ENCODE data around the gene IL12RB1. TPM values are rescaled to one million over a fixed set of nuclear protein-coding genes. Genes with fewer than 3 reads are reported as not detected.

The IL12RB1 gene
- total and polyA plus RNA-seq, 2 of the 13 experiments (the other 11 are each of a cell fraction or from before 2014, with no cell fraction given), result 0.03 to 0.04 TPM

DNA sequence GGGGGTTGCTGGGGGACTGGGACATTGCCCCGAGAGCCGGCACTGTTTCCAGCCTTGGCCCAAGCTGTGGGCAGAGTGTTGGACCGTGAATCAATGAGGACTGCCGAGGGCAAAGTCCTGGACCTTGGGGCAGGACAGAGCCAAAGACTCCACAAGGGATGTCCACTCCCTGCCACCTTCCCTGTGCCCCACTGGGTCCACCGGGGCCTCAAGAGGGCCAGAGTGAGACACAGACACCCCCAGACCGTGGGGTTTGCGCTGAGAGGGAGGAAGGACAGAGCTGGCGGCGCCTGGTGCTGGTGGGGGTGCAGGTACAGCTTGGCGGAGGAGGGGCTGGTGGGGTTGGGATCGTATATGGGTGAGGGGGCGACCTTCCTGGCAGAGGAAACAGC lies 22.6 kb upstream of the IL12RB1 start (continued):
- TF ChIP-seq POLR2AphosphoS5 (IDR thresholded peaks at IDR 0.05; ENCODE audit: low read depth, low read length) (peak; percentile 31; the same call in 1 of the 2 replicates), ZSCAN25 (CRISPR knock-in tag; IDR thresholded peaks at IDR 0.05) (no peak), NR2F1 (CRISPR knock-in tag; IDR thresholded peaks at IDR 0.05) (peak in 1 of 2 experiments; percentile 62), ATAD3A (CRISPR knock-in tag; IDR thresholded peaks at IDR 0.05) (no peak), ZNF709 (CRISPR knock-in tag; IDR thresholded peaks at IDR 0.05) (0 out of 2 replicates have a peak, but pooled peaks have one; percentile 8), ZNF205 (CRISPR knock-in tag; IDR thresholded peaks at IDR 0.05) (0 out of 2 replicates have a peak, but pooled peaks have one; percentile 15), ZNF83 (CRISPR knock-in tag; IDR thresholded peaks at IDR 0.05; ENCODE audit: borderline replicate concordance) (no peak), ZMAT3 (CRISPR knock-in tag; conservative IDR thresholded peaks at IDR 0.05) (no peak; the same call in 1 of the 2 replicates), ZNF746 (CRISPR knock-in tag; IDR thresholded peaks at IDR 0.05) (no peak; the same call in 1 of the 2 replicates), ZNF136 (CRISPR knock-in tag; IDR thresholded peaks at IDR 0.05; ENCODE audit: low read depth) (no peak), HHEX (CRISPR knock-in tag; IDR thresholded peaks at IDR 0.05) (no peak), STAT5B (CRISPR knock-in tag; IDR thresholded peaks at IDR 0.05) (no peak), TAF1 (CRISPR knock-in tag; IDR thresholded peaks at IDR 0.05) (peak; percentile 11; the same call in 1 of the 2 replicates), DPF2 (CRISPR knock-in tag; IDR thresholded peaks at IDR 0.05; ENCODE audit: borderline replicate concordance, low read depth) (0 out of 2 replicates have a peak, but pooled peaks have one; percentile 21), ZKSCAN1 (IDR thresholded peaks at IDR 0.05; ENCODE audit: low read length) (no peak), ZNF547 (CRISPR knock-in tag; IDR thresholded peaks at IDR 0.05) (peak; percentile 16; the same call in 1 of the 2 replicates), FOXO1 (CRISPR knock-in tag; IDR thresholded peaks at IDR 0.05) (no peak; the same call in 1 of the 2 replicates), ZNF572 (CRISPR knock-in tag; IDR thresholded peaks at IDR 0.05) (peak; percentile 44; the same call in 1 of the 2 replicates), KDM5B (CRISPR knock-in tag; IDR thresholded peaks at IDR 0.05; ENCODE audit: borderline replicate concordance) (peak; percentile 37; the same call in 1 of the 2 replicates)
- TF ChIP-seq, protein P1, sequence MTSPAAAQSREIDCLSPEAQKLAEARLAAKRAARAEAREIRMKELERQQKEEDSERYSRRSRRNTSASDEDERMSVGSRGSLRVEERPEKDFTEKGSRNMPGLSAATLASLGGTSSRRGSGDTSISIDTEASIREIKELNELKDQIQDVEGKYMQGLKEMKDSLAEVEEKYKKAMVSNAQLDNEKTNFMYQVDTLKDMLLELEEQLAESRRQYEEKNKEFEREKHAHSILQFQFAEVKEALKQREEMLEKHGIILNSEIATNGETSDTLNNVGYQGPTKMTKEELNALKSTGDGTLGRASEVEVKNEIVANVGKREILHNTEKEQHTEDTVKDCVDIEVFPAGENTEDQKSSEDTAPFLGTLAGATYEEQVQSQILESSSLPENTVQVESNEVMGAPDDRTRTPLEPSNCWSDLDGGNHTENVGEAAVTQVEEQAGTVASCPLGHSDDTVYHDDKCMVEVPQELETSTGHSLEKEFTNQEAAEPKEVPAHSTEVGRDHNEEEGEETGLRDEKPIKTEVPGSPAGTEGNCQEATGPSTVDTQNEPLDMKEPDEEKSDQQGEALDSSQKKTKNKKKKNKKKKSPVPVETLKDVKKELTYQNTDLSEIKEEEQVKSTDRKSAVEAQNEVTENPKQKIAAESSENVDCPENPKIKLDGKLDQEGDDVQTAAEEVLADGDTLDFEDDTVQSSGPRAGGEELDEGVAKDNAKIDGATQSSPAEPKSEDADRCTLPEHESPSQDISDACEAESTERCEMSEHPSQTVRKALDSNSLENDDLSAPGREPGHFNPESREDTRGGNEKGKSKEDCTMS (CRISPR knock-in tag; conservative IDR thresholded peaks at IDR 0.05), result no peak
- TF ChIP-seq, protein P2, sequence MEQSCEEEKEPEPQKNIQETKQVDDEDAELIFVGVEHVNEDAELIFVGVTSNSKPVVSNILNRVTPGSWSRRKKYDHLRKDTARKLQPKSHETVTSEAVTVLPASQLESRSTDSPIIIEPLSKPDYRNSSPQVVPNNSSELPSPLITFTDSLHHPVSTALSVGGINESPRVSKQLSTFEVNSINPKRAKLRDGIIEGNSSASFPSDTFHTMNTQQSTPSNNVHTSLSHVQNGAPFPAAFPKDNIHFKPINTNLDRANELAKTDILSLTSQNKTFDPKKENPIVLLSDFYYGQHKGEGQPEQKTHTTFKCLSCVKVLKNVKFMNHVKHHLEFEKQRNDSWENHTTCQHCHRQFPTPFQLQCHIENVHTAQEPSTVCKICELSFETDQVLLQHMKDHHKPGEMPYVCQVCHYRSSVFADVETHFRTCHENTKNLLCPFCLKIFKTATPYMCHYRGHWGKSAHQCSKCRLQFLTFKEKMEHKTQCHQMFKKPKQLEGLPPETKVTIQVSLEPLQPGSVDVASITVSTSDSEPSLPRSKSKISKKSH (CRISPR knock-in tag; IDR thresholded peaks at IDR 0.05; ENCODE audit: borderline replicate concordance), result peak; percentile 80; the same call in 1 of the 2 replicates
- TF ChIP-seq, protein P3, sequence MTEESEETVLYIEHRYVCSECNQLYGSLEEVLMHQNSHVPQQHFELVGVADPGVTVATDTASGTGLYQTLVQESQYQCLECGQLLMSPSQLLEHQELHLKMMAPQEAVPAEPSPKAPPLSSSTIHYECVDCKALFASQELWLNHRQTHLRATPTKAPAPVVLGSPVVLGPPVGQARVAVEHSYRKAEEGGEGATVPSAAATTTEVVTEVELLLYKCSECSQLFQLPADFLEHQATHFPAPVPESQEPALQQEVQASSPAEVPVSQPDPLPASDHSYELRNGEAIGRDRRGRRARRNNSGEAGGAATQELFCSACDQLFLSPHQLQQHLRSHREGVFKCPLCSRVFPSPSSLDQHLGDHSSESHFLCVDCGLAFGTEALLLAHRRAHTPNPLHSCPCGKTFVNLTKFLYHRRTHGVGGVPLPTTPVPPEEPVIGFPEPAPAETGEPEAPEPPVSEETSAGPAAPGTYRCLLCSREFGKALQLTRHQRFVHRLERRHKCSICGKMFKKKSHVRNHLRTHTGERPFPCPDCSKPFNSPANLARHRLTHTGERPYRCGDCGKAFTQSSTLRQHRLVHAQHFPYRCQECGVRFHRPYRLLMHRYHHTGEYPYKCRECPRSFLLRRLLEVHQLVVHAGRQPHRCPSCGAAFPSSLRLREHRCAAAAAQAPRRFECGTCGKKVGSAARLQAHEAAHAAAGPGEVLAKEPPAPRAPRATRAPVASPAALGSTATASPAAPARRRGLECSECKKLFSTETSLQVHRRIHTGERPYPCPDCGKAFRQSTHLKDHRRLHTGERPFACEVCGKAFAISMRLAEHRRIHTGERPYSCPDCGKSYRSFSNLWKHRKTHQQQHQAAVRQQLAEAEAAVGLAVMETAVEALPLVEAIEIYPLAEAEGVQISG (CRISPR knock-in tag; IDR thresholded peaks at IDR 0.05), result peak; percentile 34; the same call in 1 of the 2 replicates
- TF ChIP-seq, protein P4, sequence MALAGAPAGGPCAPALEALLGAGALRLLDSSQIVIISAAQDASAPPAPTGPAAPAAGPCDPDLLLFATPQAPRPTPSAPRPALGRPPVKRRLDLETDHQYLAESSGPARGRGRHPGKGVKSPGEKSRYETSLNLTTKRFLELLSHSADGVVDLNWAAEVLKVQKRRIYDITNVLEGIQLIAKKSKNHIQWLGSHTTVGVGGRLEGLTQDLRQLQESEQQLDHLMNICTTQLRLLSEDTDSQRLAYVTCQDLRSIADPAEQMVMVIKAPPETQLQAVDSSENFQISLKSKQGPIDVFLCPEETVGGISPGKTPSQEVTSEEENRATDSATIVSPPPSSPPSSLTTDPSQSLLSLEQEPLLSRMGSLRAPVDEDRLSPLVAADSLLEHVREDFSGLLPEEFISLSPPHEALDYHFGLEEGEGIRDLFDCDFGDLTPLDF (CRISPR knock-in tag; IDR thresholded peaks at IDR 0.05), result no peak
